GM11168 (cell line): ENCODE measurements around the gene MYH14.
"Not testable (repeated sequence)": the region's sequence is repeated elsewhere in the genome, so short reads cannot be mapped to it uniquely, and the experiment has no call there.

ENCODE experiments used
- in situ Hi-C: fragments of 300-500 bp; cut with MboI; formaldehyde crosslinking; loops from one replicate; pipeline ENCODE4 v1.12.0; 2022; ENCODE audit warnings: low sequenced_read_pairs; ENCODE audit not compliant: unreplicated experiment

Gene MYH14

GRCh38 chr19:50328873-50329145 is 125.4 kb downstream of the MYH14 start:
- in situ Hi-C loops, result no loop called here

- in situ Hi-C loops, result no loop called here
Measured at GRCh38 chr19:50329146-50329925, 125.9 kb downstream of the MYH14 start, which contains the start of gene KCNC3. Gene KCNC3, minus strand, starts transcription at chr19:50329377. Its CDS starts 295 bp downstream, at chr19:50329082.

GRCh38 chr19:50329926-50330294 is 126.5 kb downstream of the MYH14 start:
- in situ Hi-C loops, result not testable (repeated sequence)

- in situ Hi-C loops, result no loop called here
Measured at GRCh38 chr19:50330365-50331078, 127.1 kb downstream of the MYH14 start.

GRCh38 chr19:50331221-50331993 is 128.0 kb downstream of the MYH14 start:
- in situ Hi-C loops, result no loop called here

- in situ Hi-C loops, result no loop called here
Measured at GRCh38 chr19:50331994-50332243, 128.5 kb downstream of the MYH14 start.

- in situ Hi-C loops, result no loop called here
Measured at GRCh38 chr19:50332244-50333038, 129.0 kb downstream of the MYH14 start.

- in situ Hi-C loops, result no loop called here
Measured at GRCh38 chr19:50333235-50333736, 129.9 kb downstream of the MYH14 start.

- in situ Hi-C loops, result no loop called here
Measured at GRCh38 chr19:50333737-50334617, 130.6 kb downstream of the MYH14 start.

- in situ Hi-C loops, result no loop called here
Measured at GRCh38 chr19:50334741-50335421, 131.5 kb downstream of the MYH14 start.

- in situ Hi-C loops, result not testable (repeated sequence)
Measured at GRCh38 chr19:50337031-50337430, 133.6 kb downstream of the MYH14 start.

- in situ Hi-C loops, result no loop called here
Measured at GRCh38 chr19:50340331-50340730, 136.9 kb downstream of the MYH14 start.

GRCh38 chr19:50341091-50341564 is 137.7 kb downstream of the MYH14 start:
- in situ Hi-C loops, result no loop called here

GRCh38 chr19:50344661-50345318 is 141.4 kb downstream of the MYH14 start:
- in situ Hi-C loops, result no loop called here

- in situ Hi-C loops, result not testable (repeated sequence)
Measured at GRCh38 chr19:50347089-50347581, 143.7 kb downstream of the MYH14 start.

- in situ Hi-C loops, result loop anchor here (25.0 kb wide), 1 partner anchor 438 kb away; the partner anchor contains the start of gene ACP4
Measured at GRCh38 chr19:50349277-50350057, 146.0 kb downstream of the MYH14 start.

- in situ Hi-C loops, result loop anchor here (25.0 kb wide), 1 partner anchor 435 kb away; the partner anchor contains the start of gene ACP4
Measured at GRCh38 chr19:50352242-50352641, 148.8 kb downstream of the MYH14 start.
